ENCODE results near the gene DUSP2.

Gene DUSP2

GRCh38 chr2:96120991-96121390, 24.2 kb downstream of the DUSP2 start:
- Histone ChIP-seq H3K36me3 (ENCODE audit: control insufficient read depth, low read depth, low read length) (no peaks in the 10 kb centered on the region), H3K9ac (ENCODE audit: low read length) (no peak overlapping the region), H3K9me3 (ENCODE audit: control insufficient read depth, low read depth, low read length) (no peaks in the 10 kb centered on the region), H3K27ac (ENCODE audit: low read length) (no peak overlapping the region), H3K4me3 (ENCODE audit: low read length) (no peak overlapping the region), H3K27me3 (ENCODE audit: control insufficient read depth, insufficient read depth, low read length) (peaks cover 13% of the 10 kb centered on the region), H3K4me1 (ENCODE audit: control insufficient read depth, low read depth, low read length) (peaks cover 9% of the 10 kb centered on the region)

GRCh38 chr2:96120091-96120720, 25.0 kb downstream of the DUSP2 start:
- H3K27ac ChIP-seq (ENCODE audit: low read length) = no peak overlapping the region
- no peak overlapping the region for H3K4me3 ChIP-seq (ENCODE audit: low read length)
- no peak overlapping the region for H3K9ac ChIP-seq (ENCODE audit: low read length)
- H3K27me3 ChIP-seq (ENCODE audit: control insufficient read depth, insufficient read depth, low read length) = peaks cover 21% of the 10 kb centered on the region
- peaks cover 9% of the 10 kb centered on the region for H3K4me1 ChIP-seq (ENCODE audit: control insufficient read depth, low read depth, low read length)
- no peaks in the 10 kb centered on the region for H3K36me3 ChIP-seq (ENCODE audit: control insufficient read depth, low read depth, low read length)
- H3K9me3 ChIP-seq (ENCODE audit: control insufficient read depth, low read depth, low read length) = no peaks in the 10 kb centered on the region

GRCh38 chr2:96119389-96119751, 25.9 kb downstream of the DUSP2 start:
- H3K36me3 ChIP-seq (ENCODE audit: control insufficient read depth, low read depth, low read length) = no peaks in the 10 kb centered on the region
- H3K4me3 ChIP-seq (ENCODE audit: low read length) = no peak overlapping the region
- H3K27ac ChIP-seq (ENCODE audit: low read length) = no peak overlapping the region
- H3K9me3 ChIP-seq (ENCODE audit: control insufficient read depth, low read depth, low read length) = no peaks in the 10 kb centered on the region
- H3K4me1 ChIP-seq (ENCODE audit: control insufficient read depth, low read depth, low read length) = peaks cover 9% of the 10 kb centered on the region
- H3K9ac ChIP-seq (ENCODE audit: low read length) = no peak overlapping the region
- peaks cover 26% of the 10 kb centered on the region for H3K27me3 ChIP-seq (ENCODE audit: control insufficient read depth, insufficient read depth, low read length)

GRCh38 chr2:96118698-96119388, 26.4 kb downstream of the DUSP2 start:
- Histone ChIP-seq H3K9me3 (ENCODE audit: control insufficient read depth, low read depth, low read length) (no peaks in the 10 kb centered on the region), H3K4me1 (ENCODE audit: control insufficient read depth, low read depth, low read length) (peaks cover 9% of the 10 kb centered on the region), H3K36me3 (ENCODE audit: control insufficient read depth, low read depth, low read length) (no peaks in the 10 kb centered on the region), H3K9ac (ENCODE audit: low read length) (no peak overlapping the region), H3K27me3 (ENCODE audit: control insufficient read depth, insufficient read depth, low read length) (peaks cover 26% of the 10 kb centered on the region), H3K27ac (ENCODE audit: low read length) (no peak overlapping the region), H3K4me3 (ENCODE audit: low read length) (no peak overlapping the region)

GRCh38 chr2:96117701-96118588, 27.3 kb downstream of the DUSP2 start:
- Histone ChIP-seq H3K4me1 (ENCODE audit: control insufficient read depth, low read depth, low read length) (peaks cover 9% of the 10 kb centered on the region), H3K27ac (ENCODE audit: low read length) (no peak overlapping the region), H3K36me3 (ENCODE audit: control insufficient read depth, low read depth, low read length) (no peaks in the 10 kb centered on the region), H3K27me3 (ENCODE audit: control insufficient read depth, insufficient read depth, low read length) (peaks cover 26% of the 10 kb centered on the region), H3K9ac (ENCODE audit: low read length) (no peak overlapping the region), H3K9me3 (ENCODE audit: control insufficient read depth, low read depth, low read length) (no peaks in the 10 kb centered on the region), H3K4me3 (ENCODE audit: low read length) (peak overlapping the region; percentile 44)

- Histone ChIP-seq H3K27ac (ENCODE audit: low read length) (no peak overlapping the region), H3K4me3 (ENCODE audit: low read length) (peak overlapping the region; percentile 53), H3K4me1 (ENCODE audit: control insufficient read depth, low read depth, low read length) (peaks cover 9% of the 10 kb centered on the region), H3K9ac (ENCODE audit: low read length) (no peak overlapping the region), H3K9me3 (ENCODE audit: control insufficient read depth, low read depth, low read length) (no peaks in the 10 kb centered on the region), H3K36me3 (ENCODE audit: control insufficient read depth, low read depth, low read length) (no peaks in the 10 kb centered on the region), H3K27me3 (ENCODE audit: control insufficient read depth, insufficient read depth, low read length) (peaks cover 26% of the 10 kb centered on the region)
These were observed 28.2 kb downstream of the DUSP2 start for GRCh38 chr2:96116879-96117533.

GRCh38 chr2:96116424-96116878, 28.8 kb downstream of the DUSP2 start, which contains the start of gene ADRA2B:
Gene ADRA2B, minus strand, starts transcription at chr2:96116571. Its CDS starts 422 bp downstream, at chr2:96116149.
- no peak within 1 kb of the TSS for H3K27ac ChIP-seq (ENCODE audit: low read length)
- no peaks in the 10 kb centered on the region for H3K9me3 ChIP-seq (ENCODE audit: control insufficient read depth, low read depth, low read length)
- H3K9ac ChIP-seq (ENCODE audit: low read length) = no peak within 1 kb of the TSS
- peaks cover 9% of the 10 kb centered on the region for H3K4me1 ChIP-seq (ENCODE audit: control insufficient read depth, low read depth, low read length)
- H3K4me3 ChIP-seq (ENCODE audit: low read length) = peak within 1 kb of the TSS; percentile 53
- H3K27me3 ChIP-seq (ENCODE audit: control insufficient read depth, insufficient read depth, low read length) = peaks cover 26% of the 10 kb centered on the region
- H3K36me3 ChIP-seq (ENCODE audit: control insufficient read depth, low read depth, low read length) = no peaks in the 10 kb centered on the region

- Histone ChIP-seq H3K27me3 (ENCODE audit: control insufficient read depth, insufficient read depth, low read length) (peaks cover 26% of the 10 kb centered on the region), H3K4me3 (ENCODE audit: low read length) (peak overlapping the region; percentile 53), H3K9ac (ENCODE audit: low read length) (no peak overlapping the region), H3K9me3 (ENCODE audit: control insufficient read depth, low read depth, low read length) (no peaks in the 10 kb centered on the region), H3K36me3 (ENCODE audit: control insufficient read depth, low read depth, low read length) (no peaks in the 10 kb centered on the region), H3K27ac (ENCODE audit: low read length) (no peak overlapping the region), H3K4me1 (ENCODE audit: control insufficient read depth, low read depth, low read length) (peaks cover 9% of the 10 kb centered on the region)
These were observed 29.4 kb downstream of the DUSP2 start for GRCh38 chr2:96115631-96116423.

GRCh38 chr2:96114903-96115581, 30.2 kb downstream of the DUSP2 start:
- H3K27ac ChIP-seq (ENCODE audit: low read length) = no peak overlapping the region
- peaks cover 5% of the 10 kb centered on the region for H3K4me1 ChIP-seq (ENCODE audit: control insufficient read depth, low read depth, low read length)
- H3K4me3 ChIP-seq (ENCODE audit: low read length) = no peak overlapping the region
- H3K36me3 ChIP-seq (ENCODE audit: control insufficient read depth, low read depth, low read length) = no peaks in the 10 kb centered on the region
- H3K9me3 ChIP-seq (ENCODE audit: control insufficient read depth, low read depth, low read length) = no peaks in the 10 kb centered on the region
- no peak overlapping the region for H3K9ac ChIP-seq (ENCODE audit: low read length)
- peaks cover 26% of the 10 kb centered on the region for H3K27me3 ChIP-seq (ENCODE audit: control insufficient read depth, insufficient read depth, low read length)

GRCh38 chr2:96114546-96114902, 30.7 kb downstream of the DUSP2 start:
- H3K27ac ChIP-seq (ENCODE audit: low read length) = no peak overlapping the region
- H3K36me3 ChIP-seq (ENCODE audit: control insufficient read depth, low read depth, low read length) = no peaks in the 10 kb centered on the region
- H3K4me3 ChIP-seq (ENCODE audit: low read length) = no peak overlapping the region
- H3K9me3 ChIP-seq (ENCODE audit: control insufficient read depth, low read depth, low read length) = no peaks in the 10 kb centered on the region
- peaks cover 26% of the 10 kb centered on the region for H3K27me3 ChIP-seq (ENCODE audit: control insufficient read depth, insufficient read depth, low read length)
- peaks cover 4% of the 10 kb centered on the region for H3K4me1 ChIP-seq (ENCODE audit: control insufficient read depth, low read depth, low read length)
- no peak overlapping the region for H3K9ac ChIP-seq (ENCODE audit: low read length)
